T-helper 2 cell treated with Interferon-gamma antibody and Interleukin-4, amounts not matched to agents 5 μg/mL and 100 μg/mL, for 36 hours (primary cell): ENCODE measurements around the gene MSLN.
"Not testable (repeated sequence)": the region's sequence is repeated elsewhere in the genome, so short reads cannot be mapped to it uniquely, and the experiment has no call there.

Experiments
- DNase-seq: peaks from one replicate; pipeline ENCODE4 v3.0.0; 2021; ENCODE audit warnings: low spot score
- H3K27ac Mint-ChIP-seq: one replicate; pipeline ENCODE4 v1.8.0; 2021; ENCODE audit warnings: mild to moderate bottlenecking, mixed read lengths
- H3K27me3 Mint-ChIP-seq: one replicate; pipeline ENCODE4 v1.8.0; 2021; ENCODE audit warnings: low read depth, mixed read lengths
- H3K36me3 Mint-ChIP-seq: one replicate; pipeline ENCODE4 v1.8.0; 2021; ENCODE audit warnings: low read depth, mixed read lengths
- H3K4me1 Mint-ChIP-seq: one replicate; pipeline ENCODE4 v1.8.0; 2021; ENCODE audit warnings: low read depth, mixed read lengths
- H3K4me3 Mint-ChIP-seq: one replicate; pipeline ENCODE4 v1.8.0; 2022; ENCODE audit warnings: mild to moderate bottlenecking, moderate library complexity, mixed read lengths
- H3K9me3 Mint-ChIP-seq: one replicate; pipeline ENCODE4 v1.8.0; 2021; ENCODE audit warnings: mixed read lengths

The MSLN gene

GRCh38 chr16:760545-761343 lies at the start of gene MSLN:
MSLN (plus strand) TSS chr16:760734; CDS start chr16:762681, 1,947 bp downstream.
- Mint-ChIP-seq H3K27me3 (peaks cover 5% of the 10 kb centered on the region), H3K4me3 (no peak within 1 kb of the TSS), H3K36me3 (no peaks in the 10 kb centered on the region), H3K4me1 (no peaks in the 10 kb centered on the region), H3K27ac (no peak within 1 kb of the TSS), H3K9me3 (no peaks in the 10 kb centered on the region)
- no peak for DNase-seq

- H3K27me3 Mint-ChIP-seq, result peaks cover 46% of the 10 kb centered on the region
- H3K36me3 Mint-ChIP-seq, result no peaks in the 10 kb centered on the region
- H3K4me1 Mint-ChIP-seq, result no peaks in the 10 kb centered on the region
- H3K4me3 Mint-ChIP-seq, result no peak overlapping the region
- no peak for DNase-seq
- no peaks in the 10 kb centered on the region for H3K9me3 Mint-ChIP-seq
- H3K27ac Mint-ChIP-seq, result no peak overlapping the region
These were observed 49.5 kb upstream of the MSLN start for GRCh38 chr16:711084-711483.

- Mint-ChIP-seq H3K27me3 (peaks cover 44% of the 10 kb centered on the region), H3K9me3 (no peaks in the 10 kb centered on the region), H3K27ac (no peak overlapping the region), H3K4me1 (no peaks in the 10 kb centered on the region), H3K36me3 (no peaks in the 10 kb centered on the region), H3K4me3 (no peak overlapping the region)
- peak; percentile 76 for DNase-seq
These were observed 48.8 kb upstream of the MSLN start for GRCh38 chr16:711548-712320.

GRCh38 chr16:712740-713250 lies 47.7 kb upstream of the MSLN start:
- not testable (repeated sequence) for H3K27ac Mint-ChIP-seq, H3K4me3 Mint-ChIP-seq, H3K4me1 Mint-ChIP-seq, H3K36me3 Mint-ChIP-seq, H3K9me3 Mint-ChIP-seq
- H3K27me3 Mint-ChIP-seq, result peaks cover 35% of the 10 kb centered on the region
- DNase-seq, result peak; percentile 51

- no peak overlapping the region for H3K27ac Mint-ChIP-seq
- H3K4me1 Mint-ChIP-seq, result no peaks in the 10 kb centered on the region
- H3K9me3 Mint-ChIP-seq, result no peaks in the 10 kb centered on the region
- no peaks in the 10 kb centered on the region for H3K36me3 Mint-ChIP-seq
- DNase-seq, result no peak
- H3K4me3 Mint-ChIP-seq, result no peak overlapping the region
- peaks cover 23% of the 10 kb centered on the region for H3K27me3 Mint-ChIP-seq
These were observed 46.5 kb upstream of the MSLN start for GRCh38 chr16:714079-714478.

GRCh38 chr16:714558-715476 lies 45.7 kb upstream of the MSLN start, which contains the start of gene METRN:
METRN (plus strand) TSS chr16:715118; CDS start chr16:715290, 172 bp downstream.
- Mint-ChIP-seq H3K4me1 (no peaks in the 10 kb centered on the region), H3K36me3 (no peaks in the 10 kb centered on the region), H3K27ac (no peak within 1 kb of the TSS), H3K9me3 (no peaks in the 10 kb centered on the region), H3K4me3 (peak within 1 kb of the TSS; percentile 24), H3K27me3 (peaks cover 17% of the 10 kb centered on the region)
- DNase-seq, result peak; percentile 92

GRCh38 chr16:715477-716199 lies 44.9 kb upstream of the MSLN start:
- H3K9me3 Mint-ChIP-seq, result no peaks in the 10 kb centered on the region

GRCh38 chr16:716200-716568 lies 44.4 kb upstream of the MSLN start:
- no peak overlapping the region for H3K27ac Mint-ChIP-seq
- no peaks in the 10 kb centered on the region for H3K36me3 Mint-ChIP-seq
- peaks cover 3% of the 10 kb centered on the region for H3K4me1 Mint-ChIP-seq
- no peaks in the 10 kb centered on the region for H3K9me3 Mint-ChIP-seq
- no peak for DNase-seq
- H3K27me3 Mint-ChIP-seq, result peaks cover 16% of the 10 kb centered on the region
- H3K4me3 Mint-ChIP-seq, result peak overlapping the region; percentile 49

More at GRCh38 chr16:715477-716199, 44.9 kb upstream of the MSLN start:
- Mint-ChIP-seq H3K4me1 (peaks cover 3% of the 10 kb centered on the region), H3K36me3 (no peaks in the 10 kb centered on the region), H3K27ac (no peak overlapping the region), H3K27me3 (peaks cover 17% of the 10 kb centered on the region), H3K4me3 (peak overlapping the region; percentile 24)
- peak; percentile 40 for DNase-seq

- no peaks in the 10 kb centered on the region for H3K36me3 Mint-ChIP-seq
- H3K27ac Mint-ChIP-seq, result no peak overlapping the region
- H3K9me3 Mint-ChIP-seq, result no peaks in the 10 kb centered on the region
- no peak overlapping the region for H3K4me3 Mint-ChIP-seq
- H3K4me1 Mint-ChIP-seq, result peaks cover 3% of the 10 kb centered on the region
- DNase-seq, result no peak
- peaks cover 15% of the 10 kb centered on the region for H3K27me3 Mint-ChIP-seq
These were observed 43.7 kb upstream of the MSLN start for GRCh38 chr16:716768-717325.

GRCh38 chr16:717450-718245 lies 42.9 kb upstream of the MSLN start:
- Mint-ChIP-seq H3K9me3 (no peaks in the 10 kb centered on the region), H3K36me3 (no peaks in the 10 kb centered on the region), H3K4me3 (no peak overlapping the region)

GRCh38 chr16:718389-718788 lies 42.1 kb upstream of the MSLN start:
- no peak overlapping the region for H3K4me3 Mint-ChIP-seq
- peaks cover 11% of the 10 kb centered on the region for H3K27me3 Mint-ChIP-seq

More at GRCh38 chr16:717450-718245, 42.9 kb upstream of the MSLN start:
- H3K27me3 Mint-ChIP-seq, result peaks cover 14% of the 10 kb centered on the region
- no peak for DNase-seq
- H3K27ac Mint-ChIP-seq, result no peak overlapping the region
- H3K4me1 Mint-ChIP-seq, result peaks cover 3% of the 10 kb centered on the region

GRCh38 chr16:718922-719321 lies 41.6 kb upstream of the MSLN start:
- DNase-seq, result no peak
- H3K4me3 Mint-ChIP-seq, result peak overlapping the region; percentile 17
- no peaks in the 10 kb centered on the region for H3K9me3 Mint-ChIP-seq
- peaks cover 10% of the 10 kb centered on the region for H3K27me3 Mint-ChIP-seq
- no peaks in the 10 kb centered on the region for H3K36me3 Mint-ChIP-seq
- H3K27ac Mint-ChIP-seq, result no peak overlapping the region
- peaks cover 3% of the 10 kb centered on the region for H3K4me1 Mint-ChIP-seq

More at GRCh38 chr16:718389-718788, 42.1 kb upstream of the MSLN start:
- Mint-ChIP-seq H3K36me3 (no peaks in the 10 kb centered on the region), H3K9me3 (no peaks in the 10 kb centered on the region), H3K27ac (no peak overlapping the region), H3K4me1 (peaks cover 3% of the 10 kb centered on the region)
- no peak for DNase-seq
